ENCODE data around the gene TBXT.

- TF ChIP-seq ZNF660 (CRISPR knock-in tag; IDR thresholded peaks at IDR 0.05; ENCODE audit: borderline replicate concordance, low read depth) (no peak), MXI1 (IDR thresholded peaks at IDR 0.05; ENCODE audit: borderline replicate concordance, low read depth, low read length) (no peak), RNF219 (CRISPR knock-in tag; IDR thresholded peaks at IDR 0.05) (no peak), SIN3A (IDR thresholded peaks at IDR 0.05; ENCODE audit: borderline replicate concordance, low read depth, low read length) (no peak), FOXP4 (CRISPR knock-in tag; IDR thresholded peaks at IDR 0.05) (no peak), EEA1 (CRISPR knock-in tag; IDR thresholded peaks at IDR 0.05; ENCODE audit: borderline replicate concordance) (no peak), NFIC (IDR thresholded peaks at IDR 0.05; ENCODE audit: low read length) (no peak), CTCF (CRISPR knock-in tag; IDR thresholded peaks at IDR 0.05) (no peak), ZBTB2 (CRISPR knock-in tag; IDR thresholded peaks at IDR 0.05; ENCODE audit: low read depth) (no peak), ZBTB21 (CRISPR knock-in tag; IDR thresholded peaks at IDR 0.05) (no peak), NFIB (CRISPR knock-in tag; IDR thresholded peaks at IDR 0.05; ENCODE audit: borderline replicate concordance) (no peak), BRCA1 (CRISPR knock-in tag; IDR thresholded peaks at IDR 0.05) (no peak)
- TF ChIP-seq, protein P1, sequence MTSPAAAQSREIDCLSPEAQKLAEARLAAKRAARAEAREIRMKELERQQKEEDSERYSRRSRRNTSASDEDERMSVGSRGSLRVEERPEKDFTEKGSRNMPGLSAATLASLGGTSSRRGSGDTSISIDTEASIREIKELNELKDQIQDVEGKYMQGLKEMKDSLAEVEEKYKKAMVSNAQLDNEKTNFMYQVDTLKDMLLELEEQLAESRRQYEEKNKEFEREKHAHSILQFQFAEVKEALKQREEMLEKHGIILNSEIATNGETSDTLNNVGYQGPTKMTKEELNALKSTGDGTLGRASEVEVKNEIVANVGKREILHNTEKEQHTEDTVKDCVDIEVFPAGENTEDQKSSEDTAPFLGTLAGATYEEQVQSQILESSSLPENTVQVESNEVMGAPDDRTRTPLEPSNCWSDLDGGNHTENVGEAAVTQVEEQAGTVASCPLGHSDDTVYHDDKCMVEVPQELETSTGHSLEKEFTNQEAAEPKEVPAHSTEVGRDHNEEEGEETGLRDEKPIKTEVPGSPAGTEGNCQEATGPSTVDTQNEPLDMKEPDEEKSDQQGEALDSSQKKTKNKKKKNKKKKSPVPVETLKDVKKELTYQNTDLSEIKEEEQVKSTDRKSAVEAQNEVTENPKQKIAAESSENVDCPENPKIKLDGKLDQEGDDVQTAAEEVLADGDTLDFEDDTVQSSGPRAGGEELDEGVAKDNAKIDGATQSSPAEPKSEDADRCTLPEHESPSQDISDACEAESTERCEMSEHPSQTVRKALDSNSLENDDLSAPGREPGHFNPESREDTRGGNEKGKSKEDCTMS (CRISPR knock-in tag; conservative IDR thresholded peaks at IDR 0.05): no peak
Measured at GRCh38 chr6:166195860-166196238, 28.2 kb upstream of the TBXT start.
